GM18867 (cell line): ENCODE measurements around the gene FAM229B.
A peak's percentile ranks its signal among the peaks of the same experiment; 100 is the strongest.
"Not testable (repeated sequence)": the region's sequence is repeated elsewhere in the genome, so short reads cannot be mapped to it uniquely, and the experiment has no call there.

ENCODE experiments used
- ATAC-seq: cut with Tn5 transposase; IDR thresholded peaks from one replicate; pipeline ENCODE4 v1.9.1; 2021; ENCODE audit warnings: mild to moderate bottlenecking, moderate library complexity; ENCODE audit not compliant: unreplicated experiment

FAM229B gene

DNA sequence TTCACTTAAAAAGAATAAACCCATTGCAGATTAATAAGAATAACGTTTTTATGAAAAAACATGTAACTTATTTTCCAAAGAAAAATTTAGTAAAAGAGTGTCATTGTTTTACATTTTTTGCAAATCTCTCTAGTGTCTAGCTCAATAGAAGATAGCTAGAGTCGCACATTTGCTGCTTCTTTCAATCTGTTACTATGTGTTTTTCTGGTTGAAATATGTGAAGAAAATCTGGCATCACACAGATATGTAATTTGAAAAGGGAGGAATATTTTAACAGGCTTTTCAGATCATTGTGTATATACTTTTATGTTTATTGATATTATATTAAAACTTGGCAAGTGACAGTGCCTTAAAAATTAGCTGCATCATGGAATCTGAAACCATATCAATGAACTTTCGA, 24.4 kb upstream of the FAM229B start:
- no peak for ATAC-seq

DNA sequence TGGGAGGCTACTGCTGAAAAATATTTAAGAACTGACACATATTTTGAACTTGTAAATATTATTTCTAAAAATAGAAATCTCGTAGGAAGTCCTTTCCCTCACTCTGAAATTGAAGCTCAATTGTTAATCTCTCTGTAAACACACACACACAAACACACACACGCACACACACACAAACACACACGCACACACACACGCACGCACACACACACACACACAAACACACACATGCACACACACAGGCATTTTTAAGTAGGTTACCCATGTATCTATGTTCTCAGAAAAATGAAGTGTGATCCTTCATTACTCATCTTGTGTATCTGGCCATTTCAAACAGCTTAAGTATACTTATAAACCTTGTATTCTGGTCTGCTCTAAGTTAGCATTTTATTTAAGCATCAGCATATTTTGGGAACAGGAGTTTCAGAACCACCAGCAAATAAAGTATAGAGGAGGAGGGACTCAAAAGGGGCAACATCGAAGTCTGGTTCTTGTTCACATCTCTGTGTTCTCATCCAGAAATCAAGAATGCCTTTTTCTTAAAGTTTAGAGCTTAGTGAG, 21.9 kb upstream of the FAM229B start:
- no peak for ATAC-seq

DNA sequence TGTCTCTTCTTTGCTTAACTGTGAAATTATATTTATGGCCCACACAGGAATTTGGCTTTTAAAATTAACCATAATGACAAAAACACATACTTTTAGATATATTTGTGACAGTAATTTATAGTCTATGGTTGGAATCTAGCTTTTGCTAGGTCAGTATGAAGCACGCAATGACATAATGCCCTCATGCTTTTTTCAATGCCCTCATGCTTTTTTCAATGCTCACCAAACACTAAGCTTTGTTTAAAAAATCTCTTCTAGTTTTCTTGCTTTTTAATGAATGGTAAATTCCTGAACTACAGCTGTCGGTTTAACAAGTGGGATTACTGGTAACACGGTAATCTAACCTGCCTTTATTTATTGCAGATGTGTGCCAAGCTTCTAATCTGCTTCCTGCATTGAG, 20.8 kb upstream of the FAM229B start:
- ATAC-seq: no peak

DNA sequence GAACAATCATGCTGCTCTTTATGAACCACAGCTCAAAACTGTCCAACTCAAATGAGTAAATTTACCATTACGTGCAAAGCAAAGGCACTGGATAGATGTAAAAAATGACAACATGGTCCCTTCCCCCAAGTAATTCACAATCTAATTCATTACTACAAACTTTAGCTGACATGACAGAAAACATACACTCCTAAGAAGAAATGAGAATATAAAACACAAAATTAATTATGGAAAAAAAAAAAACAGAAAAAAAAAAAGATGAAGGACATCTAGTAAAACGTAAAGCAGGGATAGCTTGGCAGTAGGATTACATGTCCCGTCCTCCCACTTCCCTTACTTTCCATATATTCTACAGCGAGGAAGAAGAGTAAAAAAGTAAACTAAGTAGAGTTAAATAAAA, 5.8 kb upstream of the FAM229B start:
- ATAC-seq: no peak

DNA sequence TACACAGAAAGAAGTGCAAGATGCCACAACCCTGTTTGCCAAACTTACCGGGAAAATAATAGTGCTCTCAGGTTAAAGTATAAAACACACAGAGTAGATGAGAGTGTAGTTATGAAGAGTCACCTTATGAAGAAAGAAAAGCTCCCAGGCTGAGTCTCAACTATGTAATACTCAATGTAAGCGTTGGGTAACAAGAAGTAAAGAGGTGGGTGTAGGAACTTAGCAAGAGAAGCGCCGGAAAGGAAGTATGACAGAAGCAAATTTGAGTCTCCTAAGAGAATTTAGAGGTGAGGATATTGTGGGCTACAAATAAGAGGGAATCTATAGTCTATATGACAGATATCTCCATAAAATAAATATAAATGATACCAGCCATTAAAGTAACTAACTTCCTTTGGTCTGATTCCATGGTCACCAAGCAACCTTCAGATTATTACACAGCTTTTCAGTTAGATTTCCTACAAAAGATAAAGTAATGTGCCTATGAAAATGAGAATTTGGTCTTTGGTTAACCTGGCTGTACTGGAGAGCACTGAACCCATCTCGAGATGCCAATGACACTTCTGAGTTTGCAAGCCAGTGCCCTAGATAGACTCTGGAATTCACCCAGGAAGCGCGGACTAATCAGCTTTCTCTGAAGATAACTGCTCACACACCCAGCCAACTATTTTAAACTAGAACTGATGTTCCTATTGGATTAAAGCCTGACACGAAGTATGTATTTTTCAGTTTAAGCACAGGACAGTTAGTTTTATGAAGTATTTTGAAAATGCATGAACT, 1.9 kb upstream of the FAM229B start:
- ATAC-seq: no peak

DNA sequence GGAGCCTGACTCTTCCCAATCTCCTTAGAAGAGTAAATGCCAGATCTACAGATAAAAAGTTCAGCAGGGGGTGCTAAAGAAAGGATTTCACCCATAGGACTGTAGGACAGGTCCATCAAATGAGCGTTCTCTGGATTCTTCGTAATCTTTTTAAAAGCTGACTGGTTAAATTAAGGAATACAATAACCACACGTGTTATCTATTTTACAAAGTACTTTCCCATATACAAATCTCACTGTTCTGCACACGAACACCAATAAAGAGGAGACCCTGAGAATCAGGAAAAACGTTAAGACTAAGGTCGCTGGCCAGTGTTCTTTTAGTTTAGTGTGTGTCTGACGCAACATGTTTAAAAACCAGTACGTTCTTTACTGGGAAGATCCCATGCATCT, 651 bp upstream of the FAM229B start:
- ATAC-seq: peak; percentile 23

DNA sequence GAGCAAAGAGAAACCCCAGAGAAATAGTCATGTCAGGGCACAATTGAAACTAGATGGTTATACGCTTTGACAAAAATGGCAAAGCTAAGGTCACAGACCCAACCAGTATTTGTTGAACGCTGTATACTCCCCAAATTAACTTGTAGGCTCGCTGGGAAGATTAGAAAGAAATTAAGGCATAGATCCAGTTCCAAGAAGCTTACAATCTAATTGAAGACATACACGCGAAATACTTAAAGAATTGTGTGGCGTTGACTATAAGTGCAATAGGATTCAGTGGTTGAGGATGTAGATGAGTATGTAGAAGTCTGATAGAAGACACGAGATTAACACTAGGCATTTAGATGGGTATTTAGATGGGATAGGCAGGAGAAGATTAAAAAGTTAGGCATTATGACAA, 525 bp downstream of the FAM229B start:
- no peak for ATAC-seq

DNA sequence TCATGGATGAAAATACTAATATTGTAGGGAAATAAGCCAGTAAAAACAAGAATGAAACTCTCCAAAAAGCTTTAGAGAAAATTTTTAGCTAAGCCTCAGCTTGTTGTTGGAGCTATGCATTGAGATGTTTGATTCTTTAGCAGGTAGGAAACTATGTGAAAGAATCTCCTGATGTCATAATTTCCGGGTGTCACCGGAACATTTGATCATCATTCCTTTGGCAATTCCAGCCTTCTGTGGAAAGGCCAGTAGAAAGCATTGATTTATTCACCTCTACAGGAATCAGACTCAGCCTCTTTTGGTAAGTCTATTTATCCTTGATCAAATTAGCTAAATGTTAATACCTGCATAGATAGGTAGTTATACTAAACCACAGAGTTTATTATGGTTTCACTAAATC, 9.5 kb downstream of the FAM229B start:
- ATAC-seq: no peak

DNA sequence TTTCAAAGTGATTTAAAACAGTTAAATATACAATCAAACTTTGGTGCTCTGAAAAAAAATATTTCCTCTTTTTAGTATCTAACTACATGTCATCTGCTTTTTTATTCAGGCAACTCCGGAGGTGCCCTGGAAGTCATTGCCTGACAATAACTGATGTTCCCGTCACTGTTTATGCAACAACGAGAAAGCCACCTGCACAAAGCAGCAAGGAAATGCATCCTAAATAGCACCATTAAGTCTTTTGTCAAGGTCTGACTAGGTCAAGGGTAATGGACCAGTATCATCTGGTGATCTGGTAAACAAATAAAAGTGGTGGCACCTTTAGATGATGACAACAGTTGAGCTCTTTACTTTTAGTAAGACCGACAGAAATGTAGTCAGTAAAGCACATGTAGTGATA, 13.2 kb downstream of the FAM229B start:
- no peak for ATAC-seq

DNA sequence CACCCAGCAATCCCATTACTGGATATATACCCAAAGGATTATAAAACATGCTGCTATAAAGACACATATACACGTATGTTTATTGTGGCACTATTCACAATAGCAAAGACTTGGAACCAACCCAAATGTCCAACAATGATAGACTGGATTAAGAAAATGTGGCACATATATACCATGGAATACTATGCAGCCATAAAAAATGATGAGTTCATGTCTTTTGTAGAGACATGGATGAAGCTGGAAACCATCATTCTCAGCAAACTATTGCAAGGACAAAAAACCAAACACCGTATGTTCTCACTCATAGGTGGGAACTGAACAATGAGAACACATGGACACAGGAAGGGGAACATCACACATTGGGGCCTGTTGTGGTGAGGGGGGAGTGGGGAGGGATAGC, 18.6 kb downstream of the FAM229B start:
- ATAC-seq: not testable (repeated sequence)

DNA sequence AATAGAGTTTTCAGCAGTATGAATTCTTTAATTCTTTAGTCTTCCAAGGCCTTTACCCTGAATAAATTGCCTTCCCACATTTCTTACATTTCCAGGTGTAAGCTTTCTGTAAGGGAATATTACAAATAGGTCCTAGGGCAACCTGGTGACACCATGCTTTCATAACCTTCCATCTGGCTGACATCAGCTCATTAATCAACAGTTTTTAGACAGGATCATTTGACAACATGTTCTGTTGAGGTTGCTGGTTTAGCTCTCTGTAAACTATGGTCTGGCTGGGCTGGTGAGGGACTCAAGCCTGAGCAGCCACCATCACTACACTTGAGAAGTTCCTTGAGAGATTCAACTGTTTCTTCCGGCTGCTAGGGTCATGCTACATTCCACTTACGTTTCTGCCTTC, 19.2 kb downstream of the FAM229B start:
- ATAC-seq: no peak

DNA sequence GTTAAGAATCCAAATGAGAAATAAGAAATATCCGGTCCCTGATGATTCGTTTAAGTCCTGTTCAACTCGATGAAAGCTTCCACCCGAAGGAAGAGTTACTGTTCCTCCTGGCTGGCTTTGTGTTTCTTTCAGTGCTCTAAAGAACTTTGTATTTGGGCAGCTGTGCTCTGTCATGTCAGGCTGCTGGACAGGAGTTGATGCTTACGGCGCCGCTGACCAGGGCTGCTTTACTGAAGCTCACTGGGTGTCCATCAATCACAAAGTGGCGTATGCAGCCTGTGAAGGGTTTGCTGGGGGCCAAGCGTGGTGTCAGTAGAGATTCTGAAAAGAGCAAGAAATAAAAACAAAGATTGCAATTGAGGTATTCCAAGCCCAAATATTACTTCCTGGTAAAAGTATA, 21.9 kb downstream of the FAM229B start:
- ATAC-seq: no peak

DNA sequence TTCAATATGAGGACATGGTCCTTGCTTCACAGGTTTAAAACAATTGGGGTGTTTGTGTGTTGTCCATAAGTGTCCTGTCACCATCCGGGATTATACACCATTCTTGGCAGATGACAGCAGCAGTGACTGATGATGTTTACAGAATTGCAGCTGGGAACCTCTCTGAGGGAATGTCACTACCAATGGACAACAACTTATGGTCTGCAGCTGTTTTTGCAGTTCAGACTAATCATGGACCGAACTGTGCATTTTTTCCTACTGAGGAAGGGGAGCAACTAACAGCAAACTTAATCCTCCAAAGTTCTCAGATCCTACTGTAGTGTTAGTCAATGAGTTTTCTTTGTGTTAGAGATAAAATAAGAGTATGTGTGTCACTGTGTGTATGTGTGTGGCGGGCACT, 26.0 kb downstream of the FAM229B start:
- no peak for ATAC-seq

DNA sequence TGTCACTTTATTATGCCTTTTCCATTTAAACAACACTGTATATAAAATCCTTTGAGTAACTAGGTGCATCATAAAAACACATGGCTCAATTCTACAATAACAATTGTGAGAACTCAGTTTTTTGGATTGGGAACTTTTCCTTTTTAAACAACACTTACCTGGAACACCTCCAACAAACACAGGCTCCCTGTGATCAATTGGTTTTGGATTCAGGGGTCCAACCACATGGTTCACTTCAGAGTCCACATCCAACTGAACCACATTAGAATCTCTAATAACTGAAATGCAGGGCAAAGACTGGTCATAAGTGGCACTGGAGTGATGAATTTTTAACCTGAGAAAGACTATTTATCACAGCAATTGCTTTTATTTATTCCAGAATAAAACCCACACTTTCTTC, 26.5 kb downstream of the FAM229B start:
- no peak for ATAC-seq

DNA sequence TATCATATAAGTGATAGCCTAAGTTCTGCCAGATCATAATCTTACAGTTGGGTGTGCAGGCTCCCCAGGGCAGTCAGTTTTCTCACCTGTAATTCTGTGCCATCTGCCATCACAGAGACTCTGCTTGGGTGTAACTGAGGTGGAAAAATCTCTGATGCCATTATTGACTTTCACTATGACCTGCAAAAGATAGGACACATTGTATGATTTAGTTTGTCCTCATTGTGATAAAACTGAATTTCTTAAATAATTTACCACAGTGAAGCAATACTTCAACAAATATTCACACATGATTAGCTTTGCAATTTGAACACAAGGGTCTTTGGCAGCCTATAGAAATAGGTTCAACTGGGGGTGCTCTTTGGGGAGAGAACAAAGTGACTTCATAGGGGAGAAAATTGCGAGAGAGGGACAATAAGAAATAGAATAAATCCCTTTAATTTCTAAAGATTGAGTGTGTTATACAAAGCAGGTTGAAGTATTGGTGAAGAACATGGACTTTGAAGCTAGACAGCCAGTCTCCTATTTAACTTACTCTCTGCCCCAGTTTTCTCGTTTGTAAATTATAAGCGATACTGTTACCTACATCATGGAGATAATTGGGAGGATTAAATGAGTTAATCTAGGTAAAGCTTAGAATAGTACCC, 27.3 kb downstream of the FAM229B start:
- ATAC-seq: no peak

DNA sequence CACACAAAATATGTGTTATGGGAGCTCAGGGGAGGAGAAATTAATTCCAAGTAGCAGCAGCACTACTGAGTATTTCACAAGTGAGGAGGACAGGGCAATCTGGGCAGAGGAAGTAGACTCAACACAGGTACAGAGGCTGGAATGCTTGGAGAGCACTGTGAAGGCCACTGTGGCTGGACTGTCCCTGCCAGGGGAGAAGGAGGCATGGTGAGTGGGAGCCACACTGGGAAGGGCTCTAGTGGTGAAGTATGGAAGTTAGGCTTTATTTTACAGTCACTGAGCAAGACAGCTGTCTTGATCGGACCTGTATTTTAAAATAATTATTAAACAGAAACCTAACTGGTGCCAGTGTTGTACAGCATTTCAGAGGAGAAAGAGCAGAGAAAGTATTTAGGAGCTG, 28.8 kb downstream of the FAM229B start:
- ATAC-seq: no peak

DNA sequence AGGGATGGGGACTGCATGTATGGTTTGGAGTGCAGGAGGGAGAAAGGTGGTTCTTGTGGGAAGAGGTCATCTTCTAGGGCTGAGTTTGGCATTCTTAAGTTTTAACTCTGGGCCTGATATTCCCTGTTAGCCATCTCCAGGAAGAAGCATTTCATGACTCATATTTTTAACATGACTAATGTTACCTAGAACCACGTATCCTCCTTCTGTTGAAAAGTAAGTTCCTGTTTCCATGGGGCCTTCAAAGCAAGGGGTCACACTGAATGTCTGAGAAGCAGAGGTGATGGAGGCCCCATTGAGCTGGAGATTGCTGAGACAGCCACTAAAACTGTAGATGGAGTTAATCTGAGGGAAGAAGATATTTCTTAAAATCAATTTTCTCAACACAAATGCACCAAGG, 30.2 kb downstream of the FAM229B start:
- no peak for ATAC-seq

DNA sequence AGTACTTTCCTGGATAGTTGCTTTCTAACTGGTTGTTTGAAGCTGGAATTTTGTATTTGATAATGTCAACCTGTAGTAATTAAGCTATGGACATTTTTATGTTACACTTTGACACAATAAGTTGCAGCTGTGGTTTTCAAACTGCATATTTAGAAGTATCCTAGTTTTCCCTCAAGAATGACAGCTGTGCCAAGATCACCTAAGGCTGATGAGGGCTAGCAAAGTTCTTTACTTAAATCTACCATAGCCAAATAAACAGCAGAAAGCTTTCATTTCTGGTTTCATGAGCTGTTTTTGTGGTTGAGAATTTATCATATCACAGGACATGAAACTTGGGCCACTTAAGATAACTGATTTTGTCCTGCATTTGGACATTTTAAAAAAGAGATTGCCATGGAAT, 30.6 kb downstream of the FAM229B start:
- no peak for ATAC-seq

DNA sequence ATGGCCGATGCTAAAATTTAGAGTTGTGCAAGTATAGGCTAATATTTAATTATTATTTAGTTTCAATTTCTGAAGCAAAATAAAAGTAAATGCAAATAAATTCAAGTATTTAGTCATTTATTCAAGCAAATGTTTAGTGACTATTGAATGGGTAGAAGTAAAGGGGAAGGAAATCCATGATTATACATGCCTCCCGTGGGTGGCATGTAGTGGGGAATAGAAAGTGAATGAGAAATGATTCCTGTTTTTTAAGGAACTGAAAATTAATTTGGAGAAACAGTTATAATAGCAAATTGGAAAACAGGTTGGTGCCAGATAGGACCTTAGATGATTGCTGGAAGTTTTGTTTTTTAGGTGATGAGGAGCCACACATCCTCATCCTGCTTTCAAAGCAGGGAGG, 35.4 kb downstream of the FAM229B start:
- ATAC-seq: no peak

DNA sequence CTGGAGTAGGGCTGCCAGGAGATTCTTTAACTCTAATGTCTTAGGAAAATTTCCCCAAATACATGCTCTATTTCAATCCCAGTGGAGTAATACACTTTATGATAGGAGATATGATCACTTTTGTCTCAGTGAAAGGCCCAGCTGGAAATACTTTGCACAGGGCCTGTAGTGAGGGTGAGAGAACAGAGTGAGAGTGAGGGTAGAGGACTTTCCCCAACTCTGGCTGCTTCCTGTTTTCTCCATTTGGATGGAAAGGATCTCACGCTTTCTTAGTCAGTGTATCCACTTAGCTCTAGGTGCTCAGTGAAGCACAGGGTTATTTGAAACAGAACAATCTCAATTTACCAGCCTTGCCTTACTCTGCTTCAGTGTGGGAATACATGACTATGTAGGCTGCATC, 36.6 kb downstream of the FAM229B start:
- no peak for ATAC-seq

DNA sequence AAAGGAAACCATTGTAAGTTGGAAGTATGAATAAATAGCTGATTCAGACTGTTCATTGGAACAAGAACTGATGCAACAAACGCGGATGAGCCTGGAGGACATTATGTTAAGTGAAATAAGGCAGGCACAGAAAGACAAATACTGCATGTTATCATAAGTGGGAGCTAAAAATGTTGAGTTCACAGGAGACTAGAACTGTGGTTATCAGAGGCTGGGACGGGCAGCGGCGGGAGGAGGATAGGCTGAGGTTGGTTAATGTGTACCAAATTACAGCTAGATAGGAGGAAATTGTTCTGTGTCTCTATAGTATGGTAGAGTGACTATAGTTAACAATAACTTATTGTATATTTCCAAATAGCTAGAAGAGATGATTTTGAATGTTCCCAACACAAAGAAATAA, 40.8 kb downstream of the FAM229B start:
- no peak for ATAC-seq

DNA sequence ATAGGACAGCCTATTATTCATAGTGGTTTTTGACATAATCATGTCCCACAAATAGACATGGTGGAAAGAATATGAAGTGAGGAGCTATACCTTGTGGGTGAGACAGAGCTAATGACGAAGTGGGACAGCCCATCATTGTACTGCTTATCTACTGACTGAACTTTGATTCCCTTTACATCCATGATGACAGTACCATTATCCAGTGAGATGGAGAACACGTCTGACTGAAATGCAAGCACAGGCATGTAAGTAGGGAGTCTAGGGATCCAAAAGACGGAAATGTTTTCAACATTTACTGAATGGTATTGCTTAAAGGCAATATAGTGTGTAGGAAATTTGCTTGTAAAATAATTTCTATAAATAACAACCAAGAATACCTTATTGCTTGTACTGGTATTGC, 43.5 kb downstream of the FAM229B start:
- no peak for ATAC-seq

DNA sequence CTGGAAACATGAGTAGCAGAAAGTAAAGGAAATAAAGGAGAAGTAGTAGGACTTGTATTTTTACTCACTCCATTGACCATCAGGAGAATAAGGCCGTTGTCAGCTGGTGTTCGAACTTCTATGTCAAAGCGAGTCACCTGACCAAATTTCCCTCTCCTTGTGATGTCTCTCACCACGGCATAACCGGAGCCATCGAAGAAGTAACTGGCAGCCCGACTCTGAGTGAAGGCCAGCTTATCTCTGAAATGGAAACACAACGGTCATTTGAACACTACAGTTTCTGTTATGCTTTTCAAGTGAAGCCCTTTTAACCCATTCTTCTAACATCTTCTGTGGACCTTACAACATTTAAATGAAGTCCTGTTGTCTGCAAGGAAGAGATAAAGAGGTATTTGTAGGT, 51.7 kb downstream of the FAM229B start:
- ATAC-seq: no peak
